T-helper 2 cell treated with Interferon-gamma antibody and Interleukin-4, amounts not matched to agents 5 μg/mL and 100 μg/mL, for 36 hours (primary cell): Measurements from ENCODE around the gene TMEM132D.
"Not testable (repeated sequence)": the region's sequence is repeated elsewhere in the genome, so short reads cannot be mapped to it uniquely, and the experiment has no call there.

Experiments
- DNase-seq: peaks from one replicate; pipeline ENCODE4 v3.0.0; 2021; ENCODE audit warnings: low spot score
- H3K27ac Mint-ChIP-seq: one replicate; pipeline ENCODE4 v1.8.0; 2021; ENCODE audit warnings: mild to moderate bottlenecking, mixed read lengths
- H3K27me3 Mint-ChIP-seq: one replicate; pipeline ENCODE4 v1.8.0; 2021; ENCODE audit warnings: low read depth, mixed read lengths
- H3K36me3 Mint-ChIP-seq: one replicate; pipeline ENCODE4 v1.8.0; 2021; ENCODE audit warnings: low read depth, mixed read lengths
- H3K4me1 Mint-ChIP-seq: one replicate; pipeline ENCODE4 v1.8.0; 2021; ENCODE audit warnings: low read depth, mixed read lengths
- H3K4me3 Mint-ChIP-seq: one replicate; pipeline ENCODE4 v1.8.0; 2022; ENCODE audit warnings: mild to moderate bottlenecking, moderate library complexity, mixed read lengths
- H3K9me3 Mint-ChIP-seq: one replicate; pipeline ENCODE4 v1.8.0; 2021; ENCODE audit warnings: mixed read lengths

TMEM132D gene

GRCh38 chr12:129052373-129052772 lies 851.5 kb downstream of the TMEM132D start:
- no peaks in the 10 kb centered on the region for H3K4me1 Mint-ChIP-seq
- H3K4me3 Mint-ChIP-seq, result no peak overlapping the region
- H3K27me3 Mint-ChIP-seq, result no peaks in the 10 kb centered on the region
- no peak for DNase-seq
- no peak overlapping the region for H3K27ac Mint-ChIP-seq
- no peaks in the 10 kb centered on the region for H3K9me3 Mint-ChIP-seq
- H3K36me3 Mint-ChIP-seq, result no peaks in the 10 kb centered on the region

GRCh38 chr12:129049917-129050316 lies 853.9 kb downstream of the TMEM132D start:
- Mint-ChIP-seq H3K4me1 (no peaks in the 10 kb centered on the region), H3K4me3 (no peak overlapping the region), H3K9me3 (no peaks in the 10 kb centered on the region), H3K27ac (no peak overlapping the region), H3K27me3 (no peaks in the 10 kb centered on the region), H3K36me3 (no peaks in the 10 kb centered on the region)
- no peak for DNase-seq

GRCh38 chr12:129043334-129043733 lies 860.5 kb downstream of the TMEM132D start:
- H3K4me1 Mint-ChIP-seq, H3K27me3 Mint-ChIP-seq, H3K27ac Mint-ChIP-seq, H3K9me3 Mint-ChIP-seq, DNase-seq, H3K36me3 Mint-ChIP-seq, H3K4me3 Mint-ChIP-seq: not testable (repeated sequence)

- Mint-ChIP-seq H3K27ac (no peak overlapping the region), H3K4me3 (no peak overlapping the region), H3K27me3 (no peaks in the 10 kb centered on the region), H3K9me3 (peaks cover 5% of the 10 kb centered on the region), H3K4me1 (peaks cover 4% of the 10 kb centered on the region), H3K36me3 (no peaks in the 10 kb centered on the region)
- no peak for DNase-seq
These were observed 867.7 kb downstream of the TMEM132D start for GRCh38 chr12:129036135-129036534.

- Mint-ChIP-seq H3K36me3 (no peaks in the 10 kb centered on the region), H3K27me3 (no peaks in the 10 kb centered on the region), H3K27ac (no peak overlapping the region), H3K9me3 (peaks cover 5% of the 10 kb centered on the region), H3K4me3 (no peak overlapping the region), H3K4me1 (peaks cover 4% of the 10 kb centered on the region)
- no peak for DNase-seq
These were observed 869.1 kb downstream of the TMEM132D start for GRCh38 chr12:129034558-129035289.

GRCh38 chr12:129028844-129029243 lies 875.0 kb downstream of the TMEM132D start:
- no peak for DNase-seq
- no peaks in the 10 kb centered on the region for H3K27me3 Mint-ChIP-seq
- H3K36me3 Mint-ChIP-seq, result no peaks in the 10 kb centered on the region
- H3K4me1 Mint-ChIP-seq, result no peaks in the 10 kb centered on the region
- no peaks in the 10 kb centered on the region for H3K9me3 Mint-ChIP-seq
- H3K4me3 Mint-ChIP-seq, result no peak overlapping the region
- H3K27ac Mint-ChIP-seq, result no peak overlapping the region

- no peaks in the 10 kb centered on the region for H3K27me3 Mint-ChIP-seq
- H3K27ac Mint-ChIP-seq, result no peak overlapping the region
- H3K4me3 Mint-ChIP-seq, result no peak overlapping the region
These were observed 878.8 kb downstream of the TMEM132D start for GRCh38 chr12:129025055-129025454.

More at GRCh38 chr12:129025055-129025454, 878.8 kb downstream of the TMEM132D start:
- Mint-ChIP-seq H3K4me1 (no peaks in the 10 kb centered on the region), H3K9me3 (peaks cover 7% of the 10 kb centered on the region), H3K36me3 (no peaks in the 10 kb centered on the region)
- no peak for DNase-seq
